ENCODE results near the gene SLC6A6.
"Not testable (repeated sequence)": the region's sequence is repeated elsewhere in the genome, so short reads cannot be mapped to it uniquely, and the experiment has no call there.

SLC6A6 gene

DNA sequence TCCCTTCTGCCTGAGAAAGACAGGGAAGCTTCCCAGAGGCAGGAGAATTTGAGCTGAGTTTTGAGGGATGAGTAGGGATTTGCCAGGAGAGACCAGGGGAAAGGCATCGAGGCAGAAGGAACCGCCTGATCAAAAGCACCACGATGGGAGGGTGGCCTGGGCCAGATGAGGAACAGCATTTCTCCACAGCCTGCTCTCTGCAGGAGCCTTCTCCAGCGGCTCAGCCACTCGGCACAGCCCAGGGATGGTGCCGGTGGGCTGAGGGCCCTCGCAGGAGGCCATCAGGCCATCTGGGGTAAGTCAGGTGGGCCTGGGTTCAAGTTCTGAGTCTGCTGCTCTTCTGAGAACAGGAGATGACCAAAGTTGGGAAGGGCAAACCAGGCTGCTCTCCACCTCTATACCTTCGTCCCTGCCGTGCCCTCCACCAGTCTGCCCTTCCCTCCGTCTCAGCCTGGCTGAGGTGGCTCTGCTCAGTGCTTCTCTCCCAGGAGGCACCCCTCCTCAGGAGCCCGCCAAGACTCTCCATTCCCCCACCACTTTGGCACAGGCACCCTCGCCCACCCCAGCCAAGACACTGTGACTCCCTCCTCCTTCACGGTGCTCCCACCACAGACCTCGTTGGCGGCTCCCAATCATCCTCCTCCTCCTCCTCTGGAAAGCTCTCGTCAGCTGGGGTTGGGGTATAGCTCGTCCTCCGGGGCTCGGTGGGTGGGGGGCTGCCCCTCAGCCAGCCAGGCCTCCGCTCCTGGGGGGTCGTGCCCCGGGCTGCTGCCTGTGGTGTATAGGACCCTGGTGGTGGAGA, 102.8 kb downstream of the SLC6A6 start:
- DNase-seq (ENCODE audit: low read depth, low spot score): no peak

DNA sequence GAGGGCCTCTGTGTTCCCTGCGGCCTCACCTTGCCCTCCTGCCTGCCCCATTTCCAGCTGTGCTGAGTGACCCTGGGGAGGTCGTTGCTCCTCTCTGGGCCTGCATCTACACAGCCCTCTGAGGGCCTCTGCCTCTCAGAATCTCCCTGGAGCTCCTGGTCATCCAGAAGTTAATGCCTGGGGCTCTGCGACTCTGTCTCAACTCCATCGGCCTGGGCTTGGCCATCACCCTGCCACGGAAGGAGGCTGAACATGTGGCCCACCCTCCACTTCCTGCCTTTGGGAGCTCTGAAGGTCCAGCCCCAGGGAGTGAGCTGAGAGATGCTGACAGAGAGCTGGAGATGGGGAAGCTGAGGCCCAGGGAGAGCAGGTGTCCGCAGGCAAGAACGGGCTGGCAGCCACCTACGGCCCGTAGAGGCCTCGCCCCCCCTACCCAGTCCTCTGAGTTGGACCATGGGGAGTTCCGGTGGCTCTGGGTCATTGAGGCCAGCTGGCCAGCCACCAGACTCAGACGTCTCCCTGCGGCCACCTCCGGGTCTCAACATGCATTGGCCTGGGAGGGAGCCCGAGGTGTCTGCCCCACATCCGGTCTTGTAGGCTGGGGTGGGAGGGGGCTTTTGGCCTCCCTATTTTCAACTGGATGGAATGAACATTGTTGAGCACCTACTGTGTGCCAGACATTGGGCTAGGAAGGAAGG, 103.5 kb downstream of the SLC6A6 start:
- DNase-seq (ENCODE audit: low read depth, low spot score): no peak

DNA sequence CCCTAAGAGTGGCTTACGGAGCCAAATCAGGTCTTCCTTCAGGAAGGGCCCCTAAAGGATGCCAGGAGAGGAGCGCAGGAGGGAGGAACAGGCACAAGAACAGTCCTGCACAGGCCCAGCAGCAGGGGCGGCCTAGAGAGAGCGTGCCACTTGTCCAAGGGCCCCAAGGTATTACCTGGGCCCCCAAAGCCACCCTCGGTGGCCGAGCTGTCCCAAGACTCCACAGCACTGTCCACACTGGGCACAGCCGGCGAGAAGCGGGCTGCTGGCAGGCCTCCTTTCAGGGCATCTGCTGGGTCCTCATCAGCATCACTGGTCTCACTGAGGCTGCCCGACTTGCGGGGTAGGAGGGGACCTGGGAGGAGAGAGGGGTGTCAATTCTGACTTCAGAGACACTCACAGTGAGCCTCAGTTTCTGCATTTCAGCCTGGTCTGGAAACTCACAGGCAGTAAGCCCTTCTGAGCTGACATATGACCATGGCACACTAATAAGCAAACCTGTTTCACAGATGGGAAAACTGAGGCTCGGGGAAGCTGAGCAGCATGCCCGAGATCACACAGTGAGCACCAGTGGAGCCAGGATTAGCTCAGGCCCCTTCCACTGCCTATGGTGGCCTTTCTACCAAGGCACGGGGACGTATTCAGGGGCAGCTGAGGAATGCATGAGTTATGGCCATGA, 104.4 kb downstream of the SLC6A6 start:
- DNase-seq (ENCODE audit: low read depth, low spot score): no peak

DNA sequence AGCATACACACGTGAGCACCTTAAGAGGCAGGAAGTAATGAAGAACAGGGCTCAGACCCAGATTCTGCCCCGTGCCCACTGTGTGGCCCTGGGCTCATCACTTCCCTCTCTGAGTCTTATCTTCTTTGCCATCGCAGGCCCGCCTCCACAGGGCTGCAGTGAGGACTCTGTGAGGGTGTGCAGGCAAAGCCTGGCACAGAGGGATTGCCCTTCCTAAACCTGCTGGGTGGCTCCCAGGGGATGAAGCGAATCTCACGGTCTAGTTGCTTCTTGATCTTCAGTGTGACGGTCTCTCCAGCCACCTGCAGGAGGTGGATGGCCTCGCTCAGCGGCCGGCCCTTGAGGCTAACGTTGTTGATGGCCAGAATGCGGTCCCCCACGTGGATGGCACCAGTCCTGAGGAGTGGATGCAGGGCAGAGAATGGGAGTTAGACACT, 104.9 kb downstream of the SLC6A6 start:
- DNase-seq (ENCODE audit: low read depth, low spot score): no peak

DNA sequence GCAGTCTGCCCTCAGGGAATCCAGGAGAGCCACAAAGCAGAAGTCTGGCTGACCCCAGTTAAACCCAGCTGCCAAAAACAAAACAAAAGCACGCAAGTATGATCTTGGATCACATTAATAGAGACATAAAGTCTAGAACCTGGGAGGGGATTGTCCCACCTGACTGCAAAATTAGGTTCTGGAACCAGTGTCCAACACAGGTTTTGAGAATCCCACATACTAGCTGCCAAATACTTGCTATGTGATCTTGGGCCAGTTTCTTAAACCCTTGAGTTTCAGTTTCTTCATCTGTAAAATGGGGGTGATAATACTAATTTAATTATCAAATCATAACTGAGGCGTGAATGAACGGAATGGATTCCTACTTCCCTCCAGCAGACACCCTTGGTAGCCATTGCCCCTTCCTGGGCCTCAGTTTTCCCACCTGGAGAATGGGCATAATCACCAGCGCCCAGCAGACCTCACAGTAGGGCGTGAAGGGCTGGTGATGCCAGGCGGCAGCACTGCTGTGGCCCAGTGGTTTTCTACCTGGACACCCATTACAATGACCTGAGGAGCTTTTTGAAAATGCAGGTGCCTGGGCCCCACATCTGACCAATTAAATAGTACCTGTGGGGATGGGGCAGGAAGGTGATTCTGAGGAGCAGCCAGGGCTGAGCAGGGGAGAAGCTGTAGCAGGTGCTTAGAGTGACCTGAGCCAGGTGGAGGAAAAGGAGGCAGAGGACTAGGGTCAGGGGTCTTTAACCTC, 105.5 kb downstream of the SLC6A6 start:
- DNase-seq (ENCODE audit: low read depth, low spot score): no peak

DNA sequence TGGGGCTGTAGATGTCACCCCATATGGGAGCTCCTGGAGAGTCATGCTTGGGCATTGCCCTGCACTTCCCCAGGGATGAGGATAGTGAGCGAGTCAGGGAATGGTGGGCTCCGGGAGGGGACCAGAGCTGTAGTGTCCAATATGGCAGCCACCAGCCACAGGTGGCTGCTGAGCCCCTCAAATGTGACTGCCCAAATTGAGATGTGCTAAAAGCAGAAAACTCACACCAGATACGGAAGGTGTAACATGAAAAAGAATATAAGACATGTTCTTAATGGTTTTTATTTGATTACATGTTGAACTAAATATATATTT, 106.1 kb downstream of the SLC6A6 start:
- DNase-seq (ENCODE audit: low read depth, low spot score): no peak

DNA sequence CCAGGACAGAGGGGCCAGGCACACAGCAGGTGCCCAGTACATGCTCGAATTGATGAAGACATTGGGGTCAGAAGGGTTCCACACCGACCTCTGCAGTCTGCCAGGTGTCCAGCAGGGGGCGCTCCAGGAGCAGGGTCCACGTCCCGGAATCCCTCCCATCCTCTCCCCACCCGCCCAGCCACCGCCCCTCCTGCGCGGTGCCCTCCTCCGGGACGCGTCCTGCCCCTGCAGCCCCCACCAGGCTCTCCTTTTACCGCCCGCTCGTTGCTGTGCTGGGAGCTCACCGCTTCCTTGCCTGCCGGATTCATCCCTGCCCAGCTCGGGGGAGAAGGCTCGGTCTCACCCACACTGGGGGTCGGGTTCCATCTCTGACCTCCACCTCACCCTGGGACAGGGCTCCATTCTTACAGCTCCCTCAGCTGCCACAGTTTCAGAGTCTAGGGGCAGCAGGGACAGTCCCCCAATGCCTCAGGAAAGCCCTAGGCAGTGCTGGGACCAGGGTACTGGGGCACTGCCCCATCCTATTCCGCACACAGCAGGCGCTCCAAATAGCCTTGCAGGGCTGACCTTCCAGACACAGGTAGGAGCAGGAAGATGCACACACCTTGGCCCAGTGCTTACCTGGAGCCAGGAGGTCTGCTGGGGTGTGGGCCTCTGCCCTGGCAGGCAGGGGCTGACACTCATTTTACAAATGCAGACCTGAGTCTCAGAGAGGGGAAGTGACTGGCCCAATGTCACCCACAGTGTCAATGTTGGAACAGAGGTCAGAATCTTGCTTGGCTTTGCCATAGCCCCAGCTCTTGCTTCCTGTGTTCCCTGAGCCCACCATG, 106.8 kb downstream of the SLC6A6 start:
- no peak for DNase-seq (ENCODE audit: low read depth, low spot score)

DNA sequence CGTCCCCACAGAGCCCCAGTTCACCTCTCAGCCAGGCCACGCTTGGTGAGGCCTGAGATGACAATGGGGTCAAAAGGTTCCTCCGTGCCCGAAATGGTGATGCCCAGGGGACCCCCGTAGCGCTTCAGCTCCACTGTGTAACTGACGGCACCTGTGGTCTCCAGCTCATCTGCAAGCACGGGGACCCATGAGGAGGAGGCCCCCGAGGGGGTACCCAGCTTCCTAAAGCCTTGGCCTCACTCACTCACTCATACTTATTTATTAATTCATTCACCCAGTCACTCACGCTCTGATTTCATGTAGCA, 107.3 kb downstream of the SLC6A6 start:
- no peak for DNase-seq (ENCODE audit: low read depth, low spot score)

DNA sequence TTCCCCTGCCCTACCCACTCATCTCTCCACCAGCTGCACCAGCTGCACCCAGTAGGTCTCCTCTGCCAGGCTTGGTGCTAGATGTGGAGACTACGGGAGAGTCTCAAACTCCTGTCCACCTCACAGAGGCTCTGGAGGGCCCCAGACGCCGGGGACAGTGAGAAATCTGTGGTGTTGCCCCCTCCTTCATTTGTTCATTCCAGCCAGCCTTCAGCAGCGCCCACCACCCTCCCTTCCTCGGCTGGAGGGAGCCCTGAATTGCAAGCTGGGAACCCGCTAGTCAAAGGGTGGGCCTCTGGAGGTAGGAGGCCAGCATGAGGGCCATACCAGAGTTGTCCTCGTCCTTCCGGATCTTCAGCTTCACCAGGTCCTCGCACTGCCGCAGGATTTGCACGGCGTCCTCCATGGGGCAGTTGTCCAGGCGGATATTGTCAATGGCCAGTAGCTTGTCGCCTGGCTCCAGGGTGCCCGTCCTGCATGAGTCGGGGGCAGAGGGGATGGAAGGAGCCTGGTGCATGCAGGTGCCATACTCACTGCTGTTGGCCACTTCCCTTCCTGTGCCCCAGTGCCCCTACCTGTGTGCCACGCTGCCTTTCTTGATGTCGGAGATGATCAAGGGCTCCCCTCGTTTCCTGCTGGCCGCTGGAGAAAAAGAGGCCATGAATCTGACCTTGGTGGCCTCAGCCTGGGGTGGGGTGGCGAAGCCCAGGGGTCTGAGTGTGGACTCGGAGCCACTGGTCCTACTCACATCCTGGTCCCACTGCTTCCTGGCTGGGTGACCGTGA, 108.6 kb downstream of the SLC6A6 start:
- DNase-seq (ENCODE audit: low read depth, low spot score): no peak

DNA sequence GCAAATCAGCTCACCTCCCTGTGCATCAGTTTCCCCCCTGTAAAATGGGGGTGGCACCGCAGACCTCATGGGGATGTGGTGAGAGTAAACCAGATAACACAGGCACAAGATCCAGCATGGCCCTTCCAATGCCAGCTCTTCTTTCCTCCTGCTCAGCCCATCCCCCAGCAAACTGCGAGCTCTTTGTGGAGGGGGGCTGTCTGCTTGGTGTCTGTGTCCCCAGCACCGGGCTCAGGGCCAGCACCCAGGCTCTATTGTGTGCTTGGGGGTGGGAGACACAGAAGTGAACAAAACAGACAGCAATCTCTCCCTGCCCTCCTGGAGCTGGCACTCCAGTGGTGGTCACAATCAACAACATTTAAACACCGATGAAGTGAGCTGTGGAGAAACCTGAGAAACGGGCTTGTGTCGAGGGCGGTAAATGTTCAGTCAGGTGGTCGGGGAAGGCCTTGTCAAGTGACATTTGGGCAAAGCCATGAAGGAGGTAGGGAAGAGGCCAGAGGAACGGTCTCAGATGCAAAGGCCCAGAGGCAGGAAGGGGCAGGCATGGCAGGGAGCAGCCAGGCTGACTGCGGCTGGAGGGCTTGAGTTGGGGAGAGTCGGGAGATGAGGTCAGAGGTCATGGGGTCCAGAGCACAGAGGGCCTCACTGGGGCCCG, 109.3 kb downstream of the SLC6A6 start:
- no peak for DNase-seq (ENCODE audit: low read depth, low spot score)

DNA sequence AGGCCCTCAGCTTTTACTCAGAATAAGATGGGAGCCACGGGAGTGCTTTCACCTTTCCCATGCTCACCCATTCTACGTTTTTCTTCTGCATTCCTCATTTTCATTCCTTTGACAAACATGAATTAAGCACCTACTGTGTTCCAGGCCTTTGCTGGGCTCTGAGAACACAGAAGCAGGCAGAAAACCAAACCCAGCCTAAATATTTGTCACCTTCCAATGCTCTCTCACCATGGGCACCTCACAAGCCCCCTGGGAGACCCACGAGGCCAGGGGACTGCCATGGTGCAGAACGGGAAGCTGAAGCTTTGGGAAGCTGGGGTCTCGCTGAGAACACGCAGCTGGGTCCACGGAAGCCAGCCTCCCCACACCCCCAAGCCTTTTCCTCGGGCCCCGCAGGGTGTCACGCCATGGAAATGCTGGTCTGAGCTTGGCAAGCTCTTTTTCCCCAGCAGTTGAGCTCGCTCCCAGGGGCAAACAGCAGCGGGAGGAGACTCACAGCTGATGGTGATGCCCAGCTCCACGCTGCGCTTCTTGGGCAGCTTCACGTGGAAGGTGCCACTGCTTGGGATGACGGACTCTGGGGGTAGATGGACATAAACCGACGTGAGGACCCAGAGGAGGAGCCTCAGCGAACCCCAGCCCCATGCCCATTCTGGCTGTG, 110.0 kb downstream of the SLC6A6 start:
- DNase-seq (ENCODE audit: low read depth, low spot score): no peak

DNA sequence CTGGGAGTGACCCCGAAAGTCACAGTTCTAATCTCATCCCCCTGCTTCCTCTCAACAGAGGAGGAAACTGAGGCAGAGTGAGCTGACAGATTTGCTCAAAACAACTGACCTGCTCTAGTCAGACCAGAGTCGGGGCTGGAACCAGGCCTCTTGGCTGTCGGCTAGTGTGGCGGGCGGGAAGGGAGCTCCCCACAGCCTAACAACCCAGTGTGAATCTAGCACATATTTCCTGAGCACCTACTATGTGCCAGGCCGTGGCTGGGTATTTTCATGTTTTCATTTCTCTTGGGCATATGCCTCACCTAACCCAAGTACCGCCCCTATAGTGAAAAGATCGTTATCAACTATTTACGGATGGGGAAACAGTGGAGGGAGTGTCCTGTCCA, 110.5 kb downstream of the SLC6A6 start:
- DNase-seq (ENCODE audit: low read depth, low spot score): no peak

DNA sequence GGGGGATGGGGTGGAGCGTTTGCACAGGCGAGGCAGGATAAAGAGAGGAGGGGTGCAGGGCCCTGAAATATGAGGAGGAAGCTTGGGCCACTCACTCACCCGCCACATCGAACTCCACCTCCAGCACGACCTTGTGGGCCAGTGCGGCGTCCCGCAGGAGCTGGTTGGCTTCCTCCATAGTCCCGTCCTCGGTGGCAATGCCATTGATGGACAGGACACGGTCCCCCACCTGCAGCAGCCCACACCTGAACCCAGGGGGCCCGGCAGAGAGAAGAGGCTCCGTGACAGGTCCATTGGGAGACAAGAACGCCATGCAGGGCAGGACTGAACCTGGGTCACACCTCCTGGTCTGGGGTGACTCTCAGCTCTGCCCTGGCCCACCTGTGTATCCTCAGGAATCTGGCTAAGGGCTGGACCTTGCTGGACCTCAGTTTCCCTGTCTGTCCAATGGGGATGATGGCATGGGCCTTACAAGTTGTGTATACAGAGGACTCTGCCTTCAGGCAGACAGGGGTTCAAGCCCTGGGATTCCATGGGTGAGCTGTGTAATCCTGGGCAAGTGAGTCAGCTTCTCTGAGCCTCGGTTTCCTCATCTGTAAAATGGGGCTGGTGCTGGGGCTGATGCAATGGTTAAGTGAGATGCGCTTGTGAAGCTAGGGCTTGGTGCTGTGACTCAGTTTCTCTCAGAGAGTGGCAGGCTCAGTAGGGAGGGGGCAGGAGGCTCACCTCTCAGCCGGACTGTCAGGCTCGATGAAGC, 111.3 kb downstream of the SLC6A6 start:
- no peak for DNase-seq (ENCODE audit: low read depth, low spot score)

DNA sequence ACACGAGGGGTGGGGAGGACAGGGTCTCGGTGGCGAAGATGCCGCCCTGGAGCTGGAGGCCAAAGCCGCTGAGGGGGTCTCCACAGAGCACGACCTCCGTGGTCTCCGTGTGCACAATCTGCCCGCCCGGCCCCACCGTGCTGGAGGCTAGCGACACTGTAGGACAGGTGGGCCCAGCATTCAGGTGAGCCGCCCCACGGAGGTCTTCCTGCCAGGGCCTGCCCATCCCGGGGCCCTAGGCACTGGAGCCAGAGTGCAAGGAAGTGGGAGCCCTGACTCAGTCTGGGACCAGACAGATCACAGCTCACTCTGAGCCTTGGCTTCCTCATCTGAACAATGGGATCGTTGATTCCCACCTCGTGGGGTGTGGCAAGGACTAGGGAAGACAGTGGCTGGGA, 111.9 kb downstream of the SLC6A6 start:
- no peak for DNase-seq (ENCODE audit: low read depth, low spot score)

DNA sequence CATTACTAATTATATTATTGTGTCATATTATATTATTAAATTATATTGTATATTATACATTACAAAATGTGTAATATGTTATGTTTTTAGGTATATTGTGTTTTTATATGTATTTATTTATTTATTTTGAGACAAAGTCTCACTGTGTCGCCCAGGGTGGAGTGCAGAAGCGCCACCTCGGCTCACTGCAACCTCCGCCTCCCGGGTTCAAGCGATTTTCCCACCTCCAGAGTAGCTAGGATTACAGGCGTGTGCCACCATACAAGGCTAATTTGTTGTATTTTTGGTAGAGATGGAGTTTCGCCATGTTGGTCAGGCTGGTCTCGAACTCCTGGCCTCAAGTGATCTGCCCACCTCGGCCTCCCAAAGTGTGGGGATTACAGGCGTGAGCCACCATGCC, 113.1 kb downstream of the SLC6A6 start:
- not testable (repeated sequence) for DNase-seq (ENCODE audit: low read depth, low spot score)

DNA sequence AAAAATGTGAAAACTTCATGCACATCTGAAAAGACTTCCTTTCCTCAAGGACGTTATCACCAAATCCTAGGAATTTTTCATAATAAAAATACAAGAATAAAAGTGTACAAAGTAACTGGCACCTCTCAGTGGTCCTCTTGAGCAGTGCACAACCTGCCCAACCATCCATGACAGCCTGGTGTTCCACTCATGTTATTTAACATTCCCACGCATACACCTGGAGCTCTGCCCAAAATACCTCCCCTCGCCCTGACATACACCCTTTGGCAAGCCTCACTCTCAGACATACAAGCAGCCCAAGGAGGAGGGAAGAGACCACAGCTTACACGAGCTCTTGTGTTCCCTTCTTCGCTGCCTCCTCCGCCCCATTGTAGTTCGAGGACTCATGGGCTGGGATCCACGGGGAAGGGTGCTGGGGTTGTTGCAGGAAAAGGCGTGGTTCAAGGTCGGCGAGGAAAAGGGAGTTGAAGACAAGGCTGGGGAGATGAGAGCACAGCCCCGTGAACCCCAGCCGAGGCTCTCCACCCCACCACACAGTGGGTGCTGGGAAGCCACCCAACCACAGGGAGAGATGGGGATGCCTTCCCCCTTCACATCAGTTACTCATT, 114.4 kb downstream of the SLC6A6 start:
- no peak for DNase-seq (ENCODE audit: low read depth, low spot score)

DNA sequence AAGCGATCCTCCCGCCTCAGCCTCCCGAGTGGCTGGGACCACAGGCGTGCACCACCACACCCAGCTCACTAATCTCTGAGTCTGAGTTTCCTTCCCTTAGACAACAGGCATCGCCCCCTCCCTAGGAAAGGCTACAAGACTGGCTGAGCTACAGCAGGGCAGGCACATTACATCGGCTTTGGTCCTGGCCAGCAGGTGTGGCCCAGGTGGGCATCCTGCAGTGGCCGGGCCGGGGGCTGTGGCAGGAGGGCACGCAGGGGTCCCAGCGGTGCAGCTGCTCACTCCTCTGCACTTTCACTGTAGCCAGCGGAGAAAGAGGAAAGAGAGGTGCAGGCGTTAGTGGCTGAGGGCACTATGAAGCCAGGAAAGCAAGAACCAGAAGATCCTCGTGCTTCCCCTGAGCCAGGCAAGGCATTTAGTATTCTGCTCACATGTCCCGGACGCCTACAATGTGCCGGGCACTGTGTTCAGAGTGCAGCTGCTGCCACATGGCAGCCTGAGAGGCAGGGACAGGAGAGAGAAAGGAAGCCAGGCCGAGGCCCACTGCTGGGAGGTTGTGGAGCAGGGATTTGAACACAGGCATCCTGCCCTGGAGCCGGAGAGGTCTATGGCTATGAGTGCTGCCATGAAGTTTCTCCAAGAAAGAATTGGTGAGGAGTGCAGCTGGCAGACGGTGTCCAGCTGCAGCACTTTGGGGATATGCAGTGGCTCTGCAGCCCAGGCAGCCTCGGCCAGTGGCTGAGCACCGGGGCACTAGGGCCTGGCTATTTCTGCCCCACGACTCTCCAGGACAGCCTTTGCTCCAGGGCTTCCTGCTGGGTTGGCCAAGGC, 115.4 kb downstream of the SLC6A6 start:
- DNase-seq (ENCODE audit: low read depth, low spot score): no peak

DNA sequence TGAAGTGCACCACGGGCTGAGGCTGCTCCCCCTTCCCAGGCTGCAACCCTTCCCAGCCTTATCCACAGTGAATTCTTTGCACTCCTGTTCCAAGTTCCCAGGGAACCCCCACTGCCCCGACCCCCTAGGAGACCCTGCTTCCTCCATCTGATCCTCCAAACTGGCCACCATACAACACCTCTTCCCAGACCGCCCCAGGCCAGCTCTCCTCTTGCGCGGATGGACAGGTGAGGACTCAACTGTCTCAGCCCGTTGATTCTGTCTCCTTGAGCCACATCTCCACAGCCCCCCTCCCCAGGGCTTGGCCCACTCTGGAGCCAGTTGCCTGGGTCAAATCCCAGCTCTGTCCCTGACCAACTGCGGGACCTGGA, 116.0 kb downstream of the SLC6A6 start:
- no peak for DNase-seq (ENCODE audit: low read depth, low spot score)

All from brain pericyte (primary cell).